ENCODE data around the gene PRSS33. TPM values are rescaled to one million over a fixed set of nuclear protein-coding genes. Genes with fewer than 3 reads are reported as not detected.
A peak's percentile ranks its signal among the peaks of the same experiment; 100 is the strongest.

The PRSS33 gene
- total RNA-seq: not detected
- long read RNA-seq: 0 reads

- no peak for ATAC-seq
- intact Hi-C loops (cut with DNase I, micrococcal nuclease): no loop called here
- no peak for DNase-seq
These were observed at the start of gene PRSS33 for GRCh38 chr16:2787406-2787805. TSS of gene PRSS33 (minus strand) at chr16:2787560. CDS start at chr16:2786547, 1,013 bp downstream.

- ATAC-seq: no peak
- intact Hi-C loops (cut with DNase I, micrococcal nuclease): no loop called here
- DNase-seq: no peak
These were observed 49.5 kb upstream of the PRSS33 start for GRCh38 chr16:2836646-2837508.

- ATAC-seq (peak; percentile 79), DNase-seq (peak in 1 of 2 donors; percentile 75)
- intact Hi-C loops (cut with DNase I, micrococcal nuclease): no loop called here
These were observed 48.5 kb upstream of the PRSS33 start for GRCh38 chr16:2835638-2836493.

GRCh38 chr16:2834968-2835367 is 47.6 kb upstream of the PRSS33 start:
- DNase-seq (no peak), ATAC-seq (no peak)
- intact Hi-C loops (cut with DNase I, micrococcal nuclease): no loop called here

GRCh38 chr16:2833776-2834175 is 46.4 kb upstream of the PRSS33 start:
- intact Hi-C loops (cut with DNase I, micrococcal nuclease): no loop called here
- DNase-seq (no peak), ATAC-seq (no peak)

- DNase-seq (no peak), ATAC-seq (no peak)
- intact Hi-C loops (cut with DNase I, micrococcal nuclease): no loop called here
These were observed 43.8 kb upstream of the PRSS33 start for GRCh38 chr16:2831203-2831602.

- DNase-seq (no peak), ATAC-seq (no peak)
- intact Hi-C loops (cut with DNase I, micrococcal nuclease): no loop called here
These were observed 43.0 kb upstream of the PRSS33 start for GRCh38 chr16:2830355-2830695.

GRCh38 chr16:2829501-2830354 is 42.4 kb upstream of the PRSS33 start, which contains the start of gene ZG16B:
TSS of gene ZG16B (plus strand) at chr16:2830303. CDS start at chr16:2830442, 139 bp downstream.
- DNase-seq (peak; percentile 67 to 83), ATAC-seq (peak; percentile 94)
- intact Hi-C loops (cut with DNase I, micrococcal nuclease): no loop called here

- ATAC-seq: no peak
- no peak for DNase-seq
- intact Hi-C loops (cut with DNase I, micrococcal nuclease): no loop called here
These were observed 41.6 kb upstream of the PRSS33 start for GRCh38 chr16:2828876-2829430.

GRCh38 chr16:2828521-2828840 is 41.1 kb upstream of the PRSS33 start:
- ATAC-seq: no peak
- no peak for DNase-seq
- intact Hi-C loops (cut with DNase I, micrococcal nuclease): no loop called here

GRCh38 chr16:2827831-2828520 is 40.6 kb upstream of the PRSS33 start:
- ATAC-seq (no peak), DNase-seq (no peak)
- intact Hi-C loops (cut with DNase I, micrococcal nuclease): no loop called here

GRCh38 chr16:2827374-2827791 is 40.0 kb upstream of the PRSS33 start:
- no peak for ATAC-seq
- intact Hi-C loops (cut with DNase I, micrococcal nuclease): no loop called here
- DNase-seq: no peak

GRCh38 chr16:2826591-2827373 is 39.4 kb upstream of the PRSS33 start:
- DNase-seq: no peak
- intact Hi-C loops (cut with DNase I, micrococcal nuclease): no loop called here
- ATAC-seq: no peak

GRCh38 chr16:2825906-2826305 is 38.5 kb upstream of the PRSS33 start:
- intact Hi-C loops (cut with DNase I, micrococcal nuclease): no loop called here
- DNase-seq (no peak), ATAC-seq (no peak)

GRCh38 chr16:2825049-2825742 is 37.8 kb upstream of the PRSS33 start:
- no peak for DNase-seq
- no peak for ATAC-seq
- intact Hi-C loops (cut with DNase I, micrococcal nuclease): no loop called here

- no peak for DNase-seq
- intact Hi-C loops (cut with DNase I, micrococcal nuclease): no loop called here
- no peak for ATAC-seq
These were observed 37.3 kb upstream of the PRSS33 start for GRCh38 chr16:2824626-2825025.

GRCh38 chr16:2822496-2822895 is 35.1 kb upstream of the PRSS33 start:
- ATAC-seq (no peak), DNase-seq (no peak)
- intact Hi-C loops (cut with DNase I, micrococcal nuclease): no loop called here
